A549 (cell line): ENCODE measurements around the gene HAPLN2. TPM values are rescaled to one million over a fixed set of nuclear protein-coding genes. Genes with fewer than 3 reads are reported as not detected.
A peak's percentile ranks its signal among the peaks of the same experiment; 100 is the strongest.

Source experiments
- ATAC-seq, 2 experiments: fragments of 200-7000 bp in 1 of 2; fragments of >200 bp in 1 of 2; cut with Nextera tagmentation in 1 of 2; cut with Tn5 transposase in 1 of 2; 3 replicates each; pipeline versions ENCODE4 v1.8.0 to v1.9.1; 2018 to 2020; ENCODE audit warnings: mild to moderate bottlenecking in 1 of 2, moderate library complexity in 1 of 2
- CTCF ChIA-PET: fragments of 300-600 bp; sonication (Branson Sonifier 250); formaldehyde crosslinking; extraction: SDS; loops from one replicate; lab custom pipeline; 2021; ENCODE audit warnings: antibody characterized with exemption, inconsistent platforms; lab: Yijun Ruan, JAX
- POLR2A ChIA-PET: fragments of 350-600 bp; formaldehyde crosslinking; extraction: SDS; loops from one replicate; lab custom pipeline; 2021; ENCODE audit warnings: antibody characterized with exemption, inconsistent platforms; lab: Yijun Ruan, JAX
- DNase-seq, 2 experiments: peaks; one replicate each; pipeline versions ENCODE4 v3.0.0 to v3.0.0-alpha.2; 2011 to 2016; ENCODE audit warnings: low read depth in 1 of 2, low spot score in 1 of 2
- FAIRE-seq: peaks from 2 replicates; lab custom pipeline; 2011; peaks lifted over from hg19 to GRCh38; lab: Jason Lieb, UNC
- H3K27ac ChIP-seq, 2 experiments: fragments of >200 bp; sonication (Bioruptor Twin); formaldehyde crosslinking; 3 replicates each; pipeline ENCODE4 v1.5.1; 2016 to 2017
- H3K4me1 ChIP-seq: fragments of >200 bp; sonication (Bioruptor Twin); formaldehyde crosslinking; 3 replicates; pipeline ENCODE4 v1.6.1; 2016
- H3K4me2 ChIP-seq: fragments of >200 bp; sonication (Bioruptor Twin); formaldehyde crosslinking; 3 replicates; pipeline ENCODE4 v1.6.1; 2016
- H3K4me3 ChIP-seq: fragments of >200 bp; sonication (Bioruptor Twin); formaldehyde crosslinking; 3 replicates; pipeline ENCODE4 v1.5.1; 2016
- H3K9me3 ChIP-seq: fragments of >200 bp; sonication (Bioruptor Twin); formaldehyde crosslinking; 3 replicates; pipeline ENCODE4 v1.6.1; 2016
- HOXB13 ChIP-seq: fragments of 250-450 bp; sonication (Bioruptor Pico); IDR thresholded peaks from 2 replicates; pipeline ENCODE4 v1.5.0; 2020; ENCODE audit warnings: low read depth, mild to moderate bottlenecking, moderate library complexity
- JUN ChIP-seq, 2 experiments: fragments of >200 bp; sonication (Bioruptor Twin); formaldehyde crosslinking; IDR thresholded peaks; 2 replicates in 1 of 2; 3 replicates in 1 of 2; pipeline ENCODE4 v1.6.1; 2016 to 2017
- PHF8 ChIP-seq: fragments of 200-600 bp; sonication (generic); IDR thresholded peaks from 2 replicates; pipeline ENCODE4 v1.6.1; 2016; ENCODE audit warnings: low read depth, mild to moderate bottlenecking, antibody characterized with exemption, moderate library complexity, borderline replicate concordance
- POLR2AphosphoS2 ChIP-seq: conservative IDR thresholded peaks from 2 replicates; pipeline ENCODE4 v1.6.1; 2012; ENCODE audit warnings: low read length, improper control_type of control experiment, inconsistent platforms
- RAD21 ChIP-seq, 2 experiments: fragments of >200 bp in 1 of 2; sonication (Bioruptor Twin) in 1 of 2; formaldehyde crosslinking in 1 of 2; IDR thresholded peaks in 1 of 2; conservative IDR thresholded peaks in 1 of 2; 2 replicates in 1 of 2; 3 replicates in 1 of 2; pipeline ENCODE4 v1.6.1; 2012 to 2018; ENCODE audit warnings: inconsistent platforms in 1 of 2
- RNF2 ChIP-seq: fragments of 200-600 bp; sonication (generic); IDR thresholded peaks from 2 replicates; pipeline ENCODE4 v1.6.1; 2016; ENCODE audit warnings: low read depth, mild to moderate bottlenecking, antibody characterized with exemption, moderate library complexity, borderline replicate concordance
- ZFP36 ChIP-seq: fragments of 450-650 bp; IDR thresholded peaks from 2 replicates; pipeline ENCODE4 v1.6.1; 2014; ENCODE audit warnings: borderline replicate concordance; ENCODE audit not compliant: partially characterized antibody
- WGBS: methylation state at CpG from one replicate; pipeline ENCODE4 v1.1.6; 2017; ENCODE audit errors: missing lambda C conversion rate; 5-methylcytosine and 5-hydroxymethylcytosine counted together
- polyA plus RNA-seq, 4 experiments: library from polyadenylated mRNA; depleted of rRNA in 3 of 4; stranded (reverse); fragments of >200 nt; fragmentation: RNase III in 1 of 4; extraction: RNeasy Plus Mini Kit Qiagen cat#74134 plus additional on column Dnase treatment in 1 of 4; gene quantifications; 2 replicates in 3 of 4; 3 replicates in 1 of 4; pipeline ENCODE4 v1.2.3, GENCODE V29; 2011 to 2017
- TF ChIP-seq, protein P1 (sequence below): fragments of 250-450 bp; sonication (Bioruptor Pico); IDR thresholded peaks from 2 replicates; pipeline ENCODE4 v1.5.0; 2020; ENCODE audit warnings: low read depth, mild to moderate bottlenecking, moderate library complexity
- TF ChIP-seq, protein P2 (sequence below): fragments of >200 bp; sonication (Bioruptor Twin); formaldehyde crosslinking; IDR thresholded peaks from 3 replicates; pipeline ENCODE4 v1.5.1; 2016
- TF ChIP-seq, protein P3 (sequence below): fragments of 150-350 bp; IDR thresholded peaks from 2 replicates; pipeline ENCODE4 v1.6.1; 2014; ENCODE audit warnings: low read depth, mild to moderate bottlenecking, low read length

HAPLN2 gene
- polyA plus RNA-seq, 2 of the 4 experiments (the other 2 are of a cell fraction): 0.10 to 0.23 TPM

DNA sequence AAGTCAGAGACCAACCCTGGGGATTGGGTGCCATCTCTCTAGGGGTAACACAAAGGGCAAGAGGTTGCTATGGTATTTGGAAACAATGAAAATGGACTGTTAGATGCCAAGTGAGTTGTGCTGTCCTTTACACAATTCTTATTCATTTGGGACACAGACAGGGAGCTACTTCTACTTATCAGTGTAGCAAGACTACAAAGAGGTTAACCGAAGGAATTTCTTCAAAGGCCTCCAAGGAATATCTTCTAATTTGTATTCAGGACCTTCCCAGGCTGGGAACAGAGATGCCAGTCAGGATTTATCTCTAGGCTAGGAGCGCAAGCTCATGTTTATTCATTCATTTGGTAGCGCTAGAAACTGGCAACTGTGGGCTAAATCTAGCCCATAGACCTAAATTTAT lies 25.0 kb upstream of the HAPLN2 start:
- CTCF ChIA-PET: interaction anchor here (0.8 to 12.5 kb wide), 9 partner anchors 9 to 95 kb away, joined by 3 to 135 read pairs (median 5); no protein-coding TSS in a partner anchor
- Histone ChIP-seq H3K4me1 (peaks cover 6% of the 10 kb centered on the region; the same call in 2 of the 3 replicates), H3K9me3 (no peaks in the 10 kb centered on the region)
- FAIRE-seq (no peak), ATAC-seq (no peak)
- POLR2A ChIA-PET: interaction anchor here (0.6 to 1.6 kb wide), 4 partner anchors 23 to 137 kb away, joined by 3 to 5 read pairs (median 4); no protein-coding TSS in a partner anchor
- no peak for TF ChIP-seq PHF8
- peak in 1 of 2 experiments; percentile 15; a peak in 1 of 5 replicates for TF ChIP-seq JUN (IDR thresholded peaks at IDR 0.05)
- no peak for TF ChIP-seq RNF2
- TF ChIP-seq, all 56 proteins: peak for 1
- no peak overlapping the region for H3K4me2 ChIP-seq
- WGBS: 92% methylated on average over 3 of the region's 3 CpGs
- DNase-seq: no peak
- H3K27ac ChIP-seq: no peak overlapping the region
- H3K4me3 ChIP-seq: no peak overlapping the region

DNA sequence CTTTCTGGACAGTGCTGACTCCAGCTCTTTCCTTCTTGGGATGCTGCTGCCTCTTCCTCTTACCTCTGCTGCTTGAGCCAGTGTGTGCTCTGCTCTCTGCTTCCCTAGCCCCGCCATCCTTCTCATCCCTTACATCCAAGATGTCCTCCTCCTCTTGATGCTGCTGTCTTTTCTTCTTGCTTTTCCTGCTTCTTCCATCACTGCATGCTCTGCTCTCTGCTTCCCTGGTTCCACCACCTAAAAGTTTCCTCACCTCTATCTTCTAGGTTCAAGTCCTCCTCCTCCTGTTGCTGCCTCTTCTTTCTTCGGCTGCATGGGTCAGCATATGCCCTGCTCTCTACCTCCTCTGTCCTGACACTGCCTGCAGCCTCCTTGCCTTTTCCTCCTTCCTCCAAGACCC lies 24.2 kb upstream of the HAPLN2 start:
- no peak for FAIRE-seq
- no peak overlapping the region for H3K27ac ChIP-seq
- no peak for ATAC-seq
- H3K4me3 ChIP-seq: no peak overlapping the region
- 93% methylated on average over 2 of the region's 2 CpGs for WGBS
- no peak overlapping the region for H3K4me2 ChIP-seq
- TF ChIP-seq ZFP36 (no peak), JUN (IDR thresholded peaks at IDR 0.05) (peak in 1 of 2 experiments; percentile 4; a peak in 1 of 5 replicates)
- TF ChIP-seq, protein P1, sequence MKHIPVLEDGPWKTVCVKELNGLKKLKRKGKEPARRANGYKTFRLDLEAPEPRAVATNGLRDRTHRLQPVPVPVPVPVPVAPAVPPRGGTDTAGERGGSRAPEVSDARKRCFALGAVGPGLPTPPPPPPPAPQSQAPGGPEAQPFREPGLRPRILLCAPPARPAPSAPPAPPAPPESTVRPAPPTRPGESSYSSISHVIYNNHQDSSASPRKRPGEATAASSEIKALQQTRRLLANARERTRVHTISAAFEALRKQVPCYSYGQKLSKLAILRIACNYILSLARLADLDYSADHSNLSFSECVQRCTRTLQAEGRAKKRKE (CRISPR knock-in tag): no peak
- TF ChIP-seq, protein P2, sequence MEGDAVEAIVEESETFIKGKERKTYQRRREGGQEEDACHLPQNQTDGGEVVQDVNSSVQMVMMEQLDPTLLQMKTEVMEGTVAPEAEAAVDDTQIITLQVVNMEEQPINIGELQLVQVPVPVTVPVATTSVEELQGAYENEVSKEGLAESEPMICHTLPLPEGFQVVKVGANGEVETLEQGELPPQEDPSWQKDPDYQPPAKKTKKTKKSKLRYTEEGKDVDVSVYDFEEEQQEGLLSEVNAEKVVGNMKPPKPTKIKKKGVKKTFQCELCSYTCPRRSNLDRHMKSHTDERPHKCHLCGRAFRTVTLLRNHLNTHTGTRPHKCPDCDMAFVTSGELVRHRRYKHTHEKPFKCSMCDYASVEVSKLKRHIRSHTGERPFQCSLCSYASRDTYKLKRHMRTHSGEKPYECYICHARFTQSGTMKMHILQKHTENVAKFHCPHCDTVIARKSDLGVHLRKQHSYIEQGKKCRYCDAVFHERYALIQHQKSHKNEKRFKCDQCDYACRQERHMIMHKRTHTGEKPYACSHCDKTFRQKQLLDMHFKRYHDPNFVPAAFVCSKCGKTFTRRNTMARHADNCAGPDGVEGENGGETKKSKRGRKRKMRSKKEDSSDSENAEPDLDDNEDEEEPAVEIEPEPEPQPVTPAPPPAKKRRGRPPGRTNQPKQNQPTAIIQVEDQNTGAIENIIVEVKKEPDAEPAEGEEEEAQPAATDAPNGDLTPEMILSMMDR: no peak
- TF ChIP-seq, protein P3, sequence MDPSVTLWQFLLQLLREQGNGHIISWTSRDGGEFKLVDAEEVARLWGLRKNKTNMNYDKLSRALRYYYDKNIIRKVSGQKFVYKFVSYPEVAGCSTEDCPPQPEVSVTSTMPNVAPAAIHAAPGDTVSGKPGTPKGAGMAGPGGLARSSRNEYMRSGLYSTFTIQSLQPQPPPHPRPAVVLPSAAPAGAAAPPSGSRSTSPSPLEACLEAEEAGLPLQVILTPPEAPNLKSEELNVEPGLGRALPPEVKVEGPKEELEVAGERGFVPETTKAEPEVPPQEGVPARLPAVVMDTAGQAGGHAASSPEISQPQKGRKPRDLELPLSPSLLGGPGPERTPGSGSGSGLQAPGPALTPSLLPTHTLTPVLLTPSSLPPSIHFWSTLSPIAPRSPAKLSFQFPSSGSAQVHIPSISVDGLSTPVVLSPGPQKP: no peak
- H3K4me1 ChIP-seq: peaks cover 14% of the 10 kb centered on the region
- DNase-seq: no peak
- H3K9me3 ChIP-seq: no peaks in the 10 kb centered on the region
- CTCF ChIA-PET: interaction anchor here (1.2 to 12.5 kb wide), 6 partner anchors 9 to 210 kb away, joined by 4 to 135 read pairs (median 7); no protein-coding TSS in a partner anchor
- POLR2A ChIA-PET: interaction anchor here (1.6 kb wide), 1 partner anchor 94 kb away, joined by 5 read pairs; no protein-coding TSS in a partner anchor

DNA sequence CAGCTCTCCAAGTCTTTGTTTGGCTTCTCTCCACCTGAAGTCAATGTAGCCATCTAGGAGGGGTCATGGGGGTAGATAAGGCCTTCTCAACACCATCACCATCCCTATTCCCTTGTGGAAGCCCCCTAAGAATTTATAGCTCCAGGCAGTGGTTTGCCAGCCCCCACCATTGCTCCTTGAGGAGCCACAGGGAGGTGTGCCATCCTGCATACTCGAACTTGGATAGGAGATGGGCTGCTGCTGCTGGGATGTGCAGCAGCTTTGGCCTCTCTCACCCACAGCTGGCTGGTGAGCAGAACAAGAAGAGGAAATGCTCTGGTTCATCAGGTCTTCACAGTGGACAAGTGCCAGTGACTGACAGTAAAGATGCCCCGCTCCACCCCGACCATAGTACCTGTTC lies 22.8 kb upstream of the HAPLN2 start:
- TF ChIP-seq JUN (IDR thresholded peaks at IDR 0.05) (0 out of 5 replicates have a peak, but pooled peaks of 1 of the 2 experiments have one; percentile 15), RAD21 (conservative IDR thresholded peaks at IDR 0.05 in 1 of 2, IDR thresholded peaks at IDR 0.05 in 1 of 2) (no peak)
- ATAC-seq (no peak), DNase-seq (no peak), FAIRE-seq (no peak)
- 86% methylated on average over 3 of the region's 3 CpGs for WGBS
- Histone ChIP-seq H3K4me3 (no peak overlapping the region), H3K4me2 (no peak overlapping the region), H3K4me1 (peaks cover 13% of the 10 kb centered on the region), H3K9me3 (no peaks in the 10 kb centered on the region), H3K27ac (no peak overlapping the region)
- CTCF ChIA-PET: interaction anchor here (0.9 to 12.5 kb wide), 8 partner anchors 10 to 211 kb away, joined by 3 to 135 read pairs (median 4); no protein-coding TSS in a partner anchor
- POLR2A ChIA-PET: interaction anchor here (1.6 kb wide), 1 partner anchor 94 kb away, joined by 5 read pairs; no protein-coding TSS in a partner anchor

DNA sequence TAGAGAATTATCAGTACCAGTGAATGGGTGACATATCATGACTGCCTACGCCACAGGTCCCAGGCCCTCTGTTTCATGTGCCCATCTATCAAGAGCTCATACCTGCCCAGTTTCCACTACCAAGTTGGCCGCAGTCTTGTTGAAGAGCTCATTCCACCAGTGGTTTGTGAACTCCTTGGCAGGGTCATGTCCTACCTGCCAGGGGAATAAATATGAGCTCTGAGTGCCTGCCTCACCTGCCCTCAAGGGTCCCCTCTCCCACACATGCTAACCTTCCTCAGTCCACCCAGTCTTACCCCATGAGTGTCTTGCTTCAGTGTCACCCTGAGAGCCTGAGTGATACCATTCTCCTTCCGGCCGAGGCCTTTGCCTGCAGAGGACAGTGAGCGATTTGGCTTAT lies 21.1 kb upstream of the HAPLN2 start:
- DNase-seq (no peak), FAIRE-seq (no peak), ATAC-seq (no peak)
- 100% methylated on average over 5 of the region's 5 CpGs for WGBS
- peaks cover 19% of the 10 kb centered on the region for H3K4me1 ChIP-seq
- POLR2A ChIA-PET: no interaction called here
- no peaks in the 10 kb centered on the region for H3K9me3 ChIP-seq
- H3K4me2 ChIP-seq: no peak overlapping the region
- H3K27ac ChIP-seq: no peak overlapping the region
- CTCF ChIA-PET: interaction anchor here (1.0 to 3.4 kb wide), 7 partner anchors 10 to 213 kb away, joined by 3 to 20 read pairs (median 4); no protein-coding TSS in a partner anchor
- H3K4me3 ChIP-seq: no peak overlapping the region
- TF ChIP-seq POLR2AphosphoS2 (peak; percentile 70; the same call in 1 of the 2 replicates), HOXB13 (CRISPR knock-in tag) (no peak)
